Measurements from ENCODE around the gene CACNA2D3. TPM values are rescaled to one million over a fixed set of nuclear protein-coding genes. Genes with fewer than 3 reads are reported as not detected.

CACNA2D3 gene
- total RNA-seq, 1 donor from 2014 or later, result 17.2 TPM

DNA sequence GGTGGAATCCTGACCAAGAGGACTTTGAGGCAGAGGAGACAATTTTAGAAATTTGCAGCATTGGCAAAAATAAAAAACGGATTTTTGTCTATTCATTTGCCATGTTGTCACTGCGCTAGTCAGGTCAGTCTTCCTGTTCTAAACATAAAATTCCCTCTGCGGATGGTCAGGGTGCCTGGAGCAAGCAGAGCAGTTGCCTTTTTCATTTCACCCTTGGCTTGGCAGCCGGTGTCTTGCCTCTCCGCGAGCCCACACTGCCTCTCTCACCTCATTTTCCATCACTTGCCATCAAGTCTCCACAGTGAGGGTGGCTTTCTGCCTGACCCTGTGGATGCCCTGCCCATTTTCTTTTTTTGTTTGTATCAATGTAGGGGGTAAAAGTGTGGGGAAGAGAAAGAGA is 409.4 kb downstream of the CACNA2D3 start:
- intact Hi-C loops (cut with DNase I), result no loop called here
- Histone ChIP-seq H3K36me3 (no peaks in the 10 kb centered on the region), H3K27ac (no peak overlapping the region), H3K4me1 (no peaks in the 10 kb centered on the region), H3K4me3 (no peak overlapping the region), H3K27me3 (no peaks in the 10 kb centered on the region), H3K9me3 (no peaks in the 10 kb centered on the region)
- TF ChIP-seq POLR2AphosphoS5 (IDR thresholded peaks at IDR 0.05; ENCODE audit: insufficient read depth in 1 of 2, low read depth in 1 of 2), result no peak
- TF ChIP-seq POLR2A (IDR thresholded peaks at IDR 0.05), result no peak
- TF ChIP-seq, protein P1, sequence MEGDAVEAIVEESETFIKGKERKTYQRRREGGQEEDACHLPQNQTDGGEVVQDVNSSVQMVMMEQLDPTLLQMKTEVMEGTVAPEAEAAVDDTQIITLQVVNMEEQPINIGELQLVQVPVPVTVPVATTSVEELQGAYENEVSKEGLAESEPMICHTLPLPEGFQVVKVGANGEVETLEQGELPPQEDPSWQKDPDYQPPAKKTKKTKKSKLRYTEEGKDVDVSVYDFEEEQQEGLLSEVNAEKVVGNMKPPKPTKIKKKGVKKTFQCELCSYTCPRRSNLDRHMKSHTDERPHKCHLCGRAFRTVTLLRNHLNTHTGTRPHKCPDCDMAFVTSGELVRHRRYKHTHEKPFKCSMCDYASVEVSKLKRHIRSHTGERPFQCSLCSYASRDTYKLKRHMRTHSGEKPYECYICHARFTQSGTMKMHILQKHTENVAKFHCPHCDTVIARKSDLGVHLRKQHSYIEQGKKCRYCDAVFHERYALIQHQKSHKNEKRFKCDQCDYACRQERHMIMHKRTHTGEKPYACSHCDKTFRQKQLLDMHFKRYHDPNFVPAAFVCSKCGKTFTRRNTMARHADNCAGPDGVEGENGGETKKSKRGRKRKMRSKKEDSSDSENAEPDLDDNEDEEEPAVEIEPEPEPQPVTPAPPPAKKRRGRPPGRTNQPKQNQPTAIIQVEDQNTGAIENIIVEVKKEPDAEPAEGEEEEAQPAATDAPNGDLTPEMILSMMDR (IDR thresholded peaks at IDR 0.05), result no peak
- peak; percentile 43 to 47 for DNase-seq (ENCODE audit: extremely low spot score in 2 of 2)

DNA sequence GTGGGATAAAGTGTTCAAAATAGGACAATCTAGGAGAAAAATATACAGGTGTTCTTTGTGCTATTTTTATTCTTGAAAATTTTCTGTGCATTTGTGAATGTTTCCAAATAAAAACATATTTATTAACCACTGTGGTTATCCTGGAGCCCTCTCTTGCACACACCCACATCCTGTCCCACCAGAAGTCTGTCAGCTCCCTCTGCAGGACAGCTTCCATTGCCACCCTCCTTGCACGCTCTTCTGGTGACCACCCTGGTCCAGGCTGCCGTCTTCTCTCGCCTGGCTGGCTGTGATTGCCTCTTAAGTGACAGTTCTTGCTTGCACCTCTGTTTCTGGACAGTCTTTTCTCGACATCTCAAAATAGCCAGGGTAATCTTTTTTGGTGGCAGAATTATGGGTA is 411.5 kb downstream of the CACNA2D3 start:
- Histone ChIP-seq H3K27ac (no peak overlapping the region), H3K4me1 (no peaks in the 10 kb centered on the region), H3K36me3 (no peaks in the 10 kb centered on the region), H3K9me3 (no peaks in the 10 kb centered on the region), H3K4me3 (no peak overlapping the region), H3K27me3 (no peaks in the 10 kb centered on the region)
- intact Hi-C loops (cut with DNase I), result no loop called here
- DNase-seq (ENCODE audit: extremely low spot score in 2 of 2), result peak; percentile 34 to 70
- TF ChIP-seq, protein P1 (IDR thresholded peaks at IDR 0.05), result no peak
- TF ChIP-seq POLR2AphosphoS5 (IDR thresholded peaks at IDR 0.05; ENCODE audit: insufficient read depth in 1 of 2, low read depth in 1 of 2) (no peak), POLR2A (IDR thresholded peaks at IDR 0.05) (no peak)

DNA sequence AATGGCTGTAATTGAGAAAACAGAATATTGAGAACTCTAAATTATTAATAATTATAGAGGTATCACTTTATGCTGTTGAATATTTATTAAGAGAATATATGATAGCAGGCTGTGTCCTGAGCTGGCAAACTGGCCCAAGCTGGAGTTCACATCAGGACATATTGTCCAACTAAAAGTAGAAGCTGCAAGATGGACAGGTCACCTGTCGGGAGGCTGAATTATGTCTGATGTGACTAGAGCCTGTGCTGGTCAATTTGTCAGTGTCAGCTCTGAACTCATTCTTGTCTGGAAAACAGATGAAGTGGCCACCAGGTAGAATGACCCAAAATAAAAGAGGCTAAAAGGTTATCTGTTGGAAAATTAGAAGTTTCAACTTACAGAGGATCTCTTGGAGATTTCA is 413.3 kb downstream of the CACNA2D3 start:
- no peaks in the 10 kb centered on the region for H3K9me3 ChIP-seq
- H3K27ac ChIP-seq, result no peak overlapping the region
- peak; percentile 11 to 25 for DNase-seq (ENCODE audit: extremely low spot score in 2 of 2)
- intact Hi-C loops (cut with DNase I), result no loop called here
- H3K27me3 ChIP-seq, result no peaks in the 10 kb centered on the region
- TF ChIP-seq POLR2AphosphoS5 (IDR thresholded peaks at IDR 0.05; ENCODE audit: insufficient read depth in 1 of 2, low read depth in 1 of 2) (no peak), POLR2A (IDR thresholded peaks at IDR 0.05) (no peak)
- TF ChIP-seq, protein P1 (IDR thresholded peaks at IDR 0.05), result no peak
- no peaks in the 10 kb centered on the region for H3K36me3 ChIP-seq
- H3K4me3 ChIP-seq, result no peak overlapping the region
- H3K4me1 ChIP-seq, result no peaks in the 10 kb centered on the region

DNA sequence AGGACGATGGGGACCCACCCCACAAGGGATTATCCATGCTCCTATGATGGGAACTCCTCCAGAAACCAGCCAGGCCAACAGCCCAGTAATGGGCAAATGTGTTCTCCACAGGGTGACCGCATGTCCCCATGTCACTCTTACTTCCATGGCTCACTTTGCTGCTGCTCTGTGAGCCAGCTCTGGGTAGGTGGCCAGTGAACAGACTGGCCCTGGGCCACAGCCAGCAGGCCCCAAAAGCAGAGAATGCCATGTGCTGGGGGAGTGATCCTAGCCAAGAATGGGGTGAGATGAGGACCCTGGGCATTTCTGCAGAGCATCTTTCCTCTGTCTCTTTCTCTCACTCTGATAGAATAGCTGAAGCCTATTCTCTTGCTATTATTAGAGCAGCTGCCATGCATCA is 414.1 kb downstream of the CACNA2D3 start:
- intact Hi-C loops (cut with DNase I), result no loop called here
- DNase-seq (ENCODE audit: extremely low spot score in 2 of 2), result peak; percentile 60 to 81
- Histone ChIP-seq H3K36me3 (no peaks in the 10 kb centered on the region), H3K27me3 (no peaks in the 10 kb centered on the region), H3K4me3 (no peak overlapping the region), H3K4me1 (no peaks in the 10 kb centered on the region), H3K9me3 (no peaks in the 10 kb centered on the region), H3K27ac (no peak overlapping the region)
- TF ChIP-seq, protein P1 (IDR thresholded peaks at IDR 0.05), result no peak
- no peak for TF ChIP-seq POLR2A (IDR thresholded peaks at IDR 0.05)

DNA sequence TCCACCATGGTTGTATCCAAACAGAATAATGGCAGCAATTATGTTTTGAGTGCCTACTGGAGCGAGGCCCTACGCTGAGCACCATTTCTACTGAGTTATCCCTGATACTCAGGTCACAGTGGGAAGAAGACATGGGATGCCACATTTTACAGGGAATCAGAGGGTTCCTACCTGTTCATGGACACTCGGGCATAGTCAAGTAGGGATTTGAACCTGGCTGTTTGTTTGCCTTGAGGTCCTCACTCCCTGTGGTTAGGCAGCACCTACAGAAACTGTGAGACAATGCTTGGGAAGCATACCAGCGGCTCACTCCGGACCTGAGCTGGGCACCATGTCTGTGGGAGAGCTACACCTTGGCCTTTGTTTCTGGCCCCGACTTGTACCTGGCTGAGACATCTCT is 415.2 kb downstream of the CACNA2D3 start:
- no peaks in the 10 kb centered on the region for H3K36me3 ChIP-seq
- no peaks in the 10 kb centered on the region for H3K9me3 ChIP-seq
- H3K27ac ChIP-seq, result no peak overlapping the region
- DNase-seq (ENCODE audit: extremely low spot score in 2 of 2), result peak in 1 of 2 donors; percentile 52
- H3K4me1 ChIP-seq, result no peaks in the 10 kb centered on the region
- TF ChIP-seq, protein P1 (IDR thresholded peaks at IDR 0.05), result no peak
- TF ChIP-seq POLR2AphosphoS5 (IDR thresholded peaks at IDR 0.05; ENCODE audit: insufficient read depth in 1 of 2, low read depth in 1 of 2) (no peak), POLR2A (IDR thresholded peaks at IDR 0.05) (no peak)
- no peak overlapping the region for H3K4me3 ChIP-seq
- H3K27me3 ChIP-seq, result no peaks in the 10 kb centered on the region
- intact Hi-C loops (cut with DNase I), result no loop called here
